GM18907 (cell line): ENCODE results near the gene TINAG.

Experiments used
- ATAC-seq: cut with Tn5 transposase; IDR thresholded peaks from one replicate; pipeline ENCODE4 v1.9.1; 2021; ENCODE audit warnings: mild to moderate bottlenecking, moderate library complexity; ENCODE audit not compliant: unreplicated experiment

The TINAG gene

GRCh38 chr6:54419885-54420284 lies 111.6 kb downstream of the TINAG start:
- no peak for ATAC-seq

- ATAC-seq, result peak; percentile 35
These were observed 118.8 kb downstream of the TINAG start for GRCh38 chr6:54426995-54427394.

- peak; percentile 1 for ATAC-seq
These were observed 119.2 kb downstream of the TINAG start for GRCh38 chr6:54427396-54427937.

GRCh38 chr6:54428431-54428830 lies 120.2 kb downstream of the TINAG start:
- ATAC-seq, result peak; percentile 92

- no peak for ATAC-seq
These were observed 123.2 kb downstream of the TINAG start for GRCh38 chr6:54431466-54431865.
